OCI-LY7 (cell line): ENCODE data around the gene FAM168B. TPM values are rescaled to one million over a fixed set of nuclear protein-coding genes. Genes with fewer than 3 reads are reported as not detected.
"Not testable (repeated sequence)": the region's sequence is repeated elsewhere in the genome, so short reads cannot be mapped to it uniquely, and the experiment has no call there.

ENCODE experiments used
- BruUV-seq: library from RNA; stranded (reverse); fragments of 400-500 nt; replicated peaks from 2 replicates; lab custom pipeline; 2021; lab: Mats Ljungman, UMichigan
- CTCF ChIA-PET: fragments of 300-600 bp; sonication (Branson Sonifier 250); formaldehyde crosslinking; loops from one replicate; lab custom pipeline; 2022; ENCODE audit warnings: antibody characterized with exemption; ENCODE audit not compliant: unreplicated experiment; lab: Charles Lee
- POLR2A ChIA-PET: fragments of 300-600 bp; sonication (Branson Sonifier 250); formaldehyde crosslinking; loops from one replicate; lab custom pipeline; 2022; ENCODE audit warnings: antibody characterized with exemption; lab: Charles Lee
- DNase-seq: peaks from one replicate; pipeline ENCODE4 v3.0.0-alpha.2; 2015; ENCODE audit warnings: low spot score
- H2AFZ ChIP-seq: fragments of 200-600 bp; sonication (generic), shearing (Covaris generic); 2 replicates; pipeline ENCODE4 v1.6.1; 2014; ENCODE audit warnings: mild to moderate bottlenecking, antibody characterized with exemption, low read length, moderate library complexity
- H3K27ac ChIP-seq: fragments of 200-600 bp; sonication (generic); 2 replicates; pipeline ENCODE4 v1.5.1; 2014; ENCODE audit warnings: mixed run types, low read depth, mild to moderate bottlenecking, moderate library complexity, low read length, inconsistent platforms; ENCODE audit not compliant: poor library complexity, severe bottlenecking
- H3K36me3 ChIP-seq: fragments of 200-600 bp; sonication (generic); 2 replicates; pipeline ENCODE4 v1.6.1; 2014; ENCODE audit warnings: mild to moderate bottlenecking, antibody characterized with exemption, low read length, moderate library complexity, mixed read lengths; ENCODE audit not compliant: insufficient read depth
- H3K4me1 ChIP-seq: fragments of 200-600 bp; sonication (generic); 2 replicates; pipeline ENCODE4 v1.5.1; 2014; ENCODE audit warnings: mild to moderate bottlenecking, low read length; ENCODE audit not compliant: insufficient read depth, poor library complexity, severe bottlenecking
- H3K4me2 ChIP-seq: fragments of 200-600 bp; sonication (generic); 2 replicates; pipeline ENCODE4 v1.6.1; 2014; ENCODE audit warnings: mild to moderate bottlenecking, low read length
- H3K4me3 ChIP-seq: fragments of 200-600 bp; sonication (generic); 2 replicates; pipeline ENCODE4 v1.5.1; 2014; ENCODE audit warnings: mild to moderate bottlenecking, low read depth, low read length; ENCODE audit not compliant: poor library complexity, severe bottlenecking
- H3K79me2 ChIP-seq: fragments of 200-600 bp; sonication (generic); 2 replicates; pipeline ENCODE4 v1.6.1; 2016; ENCODE audit warnings: low read depth, mild to moderate bottlenecking, low read length, moderate library complexity, mixed read lengths; ENCODE audit not compliant: insufficient read depth
- H3K9me2 ChIP-seq: fragments of 200-600 bp; sonication (generic); 2 replicates; pipeline ENCODE4 v1.6.1; 2016; ENCODE audit warnings: mild to moderate bottlenecking, low read length, mixed read lengths; ENCODE audit not compliant: insufficient read depth
- H3K9me3 ChIP-seq: fragments of 200-600 bp; sonication (generic); 2 replicates; pipeline ENCODE4 v1.6.1; 2014; ENCODE audit warnings: mild to moderate bottlenecking, mixed run types, low read length, mixed read lengths
- H4K20me1 ChIP-seq: fragments of 200-600 bp; sonication (generic); 2 replicates; pipeline ENCODE4 v1.6.1; 2014; ENCODE audit warnings: mild to moderate bottlenecking, antibody characterized with exemption, low read length, moderate library complexity, mixed read lengths; ENCODE audit not compliant: insufficient read depth
- EZH2phosphoT487 ChIP-seq: fragments of 200-600 bp; sonication (generic); IDR thresholded peaks from 2 replicates; pipeline ENCODE4 v1.6.1; 2018; ENCODE audit warnings: low read depth, borderline replicate concordance, mild to moderate bottlenecking, mixed run types, antibody characterized with exemption, low read length, moderate library complexity, mixed read lengths
- intact Hi-C: fragments of 100-400 bp; cut with micrococcal nuclease; formaldehyde crosslinking; loops from one replicate; pipeline ENCODE4 v1.10.0; 2022; ENCODE audit not compliant: unreplicated experiment
- total RNA-seq, 2 experiments: library from RNA; depleted of rRNA in 1 of 2; stranded (reverse); fragments of >200 nt in 1 of 2; shearing (Covaris generic) in 1 of 2; gene quantifications; 2 replicates each; pipeline ENCODE4 v1.2.3, GENCODE V29; 2014 to 2022
- TF ChIP-seq, protein P1 (sequence below): fragments of 200-600 bp; sonication (generic); conservative IDR thresholded peaks from 2 replicates; pipeline ENCODE4 v1.5.1; 2014; ENCODE audit warnings: mild to moderate bottlenecking, antibody characterized with exemption, low read length, moderate library complexity, mixed read lengths

The FAM168B gene
- total RNA-seq, 2 experiments from 2014 or later, result 53.6 to 85.3 TPM

DNA sequence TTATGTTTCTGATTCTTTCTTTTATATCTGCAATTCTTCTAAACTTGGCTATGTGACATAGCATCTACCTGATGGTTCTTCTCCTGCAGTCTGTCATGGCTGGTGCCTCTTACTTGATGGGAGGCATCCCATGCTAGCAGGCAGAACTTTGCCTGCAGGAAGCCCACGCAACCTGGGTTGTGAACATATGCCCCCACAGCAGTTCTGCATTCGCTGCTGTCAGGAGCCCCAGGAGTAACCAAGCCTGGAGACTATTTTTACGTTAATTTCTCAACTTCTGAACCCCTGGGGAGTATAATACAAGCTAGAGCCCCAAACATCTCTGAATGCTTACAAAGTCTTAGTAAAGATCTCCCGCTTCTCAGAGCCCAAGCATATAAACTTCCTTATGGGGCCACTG, 12.1 kb downstream of the FAM168B start:
- TSS peak; percentile 32 for BruUV-seq
- H3K27ac ChIP-seq, result no peak overlapping the region

DNA sequence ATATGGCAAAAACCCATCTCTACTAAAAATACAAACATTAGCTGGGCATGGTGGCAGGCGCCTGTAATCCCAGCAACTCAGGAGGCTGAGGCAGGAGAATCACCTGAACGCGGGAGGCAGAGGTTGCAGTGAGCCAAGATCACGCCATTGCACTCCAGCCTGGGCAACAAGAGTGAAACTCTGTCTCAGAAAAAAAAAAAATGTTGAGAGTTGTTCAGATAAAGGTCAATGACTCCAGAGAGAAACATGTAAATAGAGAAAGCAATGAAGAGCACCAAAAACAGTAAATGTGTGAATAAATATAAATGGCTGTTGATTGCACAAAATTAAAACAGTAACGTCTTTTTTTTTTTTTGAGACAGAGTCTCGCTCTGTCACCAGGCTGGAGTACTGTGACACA, 13.3 kb downstream of the FAM168B start:
- H3K4me1 ChIP-seq, H3K9me2 ChIP-seq, POLR2A ChIA-PET, DNase-seq, H3K4me3 ChIP-seq, H3K4me2 ChIP-seq, H3K9me3 ChIP-seq, H3K27ac ChIP-seq, intact Hi-C loops, BruUV-seq, H2AFZ ChIP-seq, CTCF ChIA-PET: not testable (repeated sequence)
- Histone ChIP-seq H3K36me3 (peaks cover 98% of the 10 kb centered on the region), H3K79me2 (peaks cover 61% of the 10 kb centered on the region), H4K20me1 (peaks cover 12% of the 10 kb centered on the region)

More for the DNA sequence above, 12.1 kb downstream of the FAM168B start:
- CTCF ChIA-PET, result no interaction called here
- H3K4me3 ChIP-seq, result no peak overlapping the region
- H3K9me2 ChIP-seq, result no peaks in the 10 kb centered on the region
- POLR2A ChIA-PET, result interaction anchor here (0.5 kb wide), 1 partner anchor 99 kb away, joined by 4 read pairs; no protein-coding TSS in a partner anchor
- intact Hi-C loops, result no loop called here
- peaks cover 68% of the 10 kb centered on the region for H3K79me2 ChIP-seq
- TF ChIP-seq, protein P1, sequence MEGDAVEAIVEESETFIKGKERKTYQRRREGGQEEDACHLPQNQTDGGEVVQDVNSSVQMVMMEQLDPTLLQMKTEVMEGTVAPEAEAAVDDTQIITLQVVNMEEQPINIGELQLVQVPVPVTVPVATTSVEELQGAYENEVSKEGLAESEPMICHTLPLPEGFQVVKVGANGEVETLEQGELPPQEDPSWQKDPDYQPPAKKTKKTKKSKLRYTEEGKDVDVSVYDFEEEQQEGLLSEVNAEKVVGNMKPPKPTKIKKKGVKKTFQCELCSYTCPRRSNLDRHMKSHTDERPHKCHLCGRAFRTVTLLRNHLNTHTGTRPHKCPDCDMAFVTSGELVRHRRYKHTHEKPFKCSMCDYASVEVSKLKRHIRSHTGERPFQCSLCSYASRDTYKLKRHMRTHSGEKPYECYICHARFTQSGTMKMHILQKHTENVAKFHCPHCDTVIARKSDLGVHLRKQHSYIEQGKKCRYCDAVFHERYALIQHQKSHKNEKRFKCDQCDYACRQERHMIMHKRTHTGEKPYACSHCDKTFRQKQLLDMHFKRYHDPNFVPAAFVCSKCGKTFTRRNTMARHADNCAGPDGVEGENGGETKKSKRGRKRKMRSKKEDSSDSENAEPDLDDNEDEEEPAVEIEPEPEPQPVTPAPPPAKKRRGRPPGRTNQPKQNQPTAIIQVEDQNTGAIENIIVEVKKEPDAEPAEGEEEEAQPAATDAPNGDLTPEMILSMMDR, result no peak
- TF ChIP-seq EZH2phosphoT487, result no peak
- peaks cover 4% of the 10 kb centered on the region; the same call in 1 of the 2 replicates for H3K9me3 ChIP-seq
- peaks cover 98% of the 10 kb centered on the region for H3K36me3 ChIP-seq
- no peak overlapping the region for H3K4me2 ChIP-seq
- DNase-seq, result no peak
- H3K4me1 ChIP-seq, result no peaks in the 10 kb centered on the region
- H2AFZ ChIP-seq, result no peak overlapping the region
- peaks cover 19% of the 10 kb centered on the region for H4K20me1 ChIP-seq

DNA sequence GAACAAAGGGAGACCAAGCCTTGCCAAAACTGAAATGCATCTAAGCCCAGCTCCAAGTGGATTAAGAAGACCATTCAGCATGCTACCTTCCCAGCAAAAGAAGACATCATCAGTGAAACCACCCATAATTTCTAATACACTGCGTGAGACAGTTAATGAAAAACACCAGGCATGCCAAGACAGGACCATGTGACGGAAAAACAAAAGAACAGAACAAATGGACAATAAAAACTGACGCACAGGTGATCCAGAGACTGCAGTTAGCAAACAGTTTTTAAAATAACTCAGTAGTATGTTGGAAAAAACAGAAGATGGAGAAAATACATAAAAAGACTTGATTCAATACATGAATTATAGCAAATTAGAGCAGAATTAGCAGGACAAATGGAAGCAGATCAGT, 15.3 kb downstream of the FAM168B start:
- H3K79me2 ChIP-seq, result peaks cover 43% of the 10 kb centered on the region
- no TSS peak for BruUV-seq
- no peaks in the 10 kb centered on the region for H3K9me2 ChIP-seq
- no peak for DNase-seq
- peaks cover 98% of the 10 kb centered on the region for H3K36me3 ChIP-seq
- H2AFZ ChIP-seq, result no peak overlapping the region
- H3K4me2 ChIP-seq, result no peak overlapping the region
- intact Hi-C loops, result no loop called here
- no peaks in the 10 kb centered on the region for H3K9me3 ChIP-seq
- no peaks in the 10 kb centered on the region for H3K4me1 ChIP-seq
- CTCF ChIA-PET, result no interaction called here
- peaks cover 9% of the 10 kb centered on the region; the same call in 1 of the 2 replicates for H4K20me1 ChIP-seq
- no peak overlapping the region for H3K27ac ChIP-seq
- POLR2A ChIA-PET, result no interaction called here
- TF ChIP-seq, protein P1, result no peak
- H3K4me3 ChIP-seq, result no peak overlapping the region
